Type B pancreatic cell (in vitro differentiated cells): ENCODE data around the gene SH3BGRL3. TPM values are rescaled to one million over a fixed set of nuclear protein-coding genes. Genes with fewer than 3 reads are reported as not detected.

Experiments
- DNase-seq: peaks from one replicate; pipeline ENCODE4 v3.0.0; 2021; ENCODE audit warnings: mixed read lengths; ENCODE audit not compliant: unreplicated experiment; ENCODE audit errors: extremely low spot score
- H3K27ac Mint-ChIP-seq: 2 replicates; pipeline ENCODE4 v1.8.0; 2021; ENCODE audit warnings: mild to moderate bottlenecking, mixed read lengths
- H3K27me3 Mint-ChIP-seq: 2 replicates; pipeline ENCODE4 v1.8.0; 2021; ENCODE audit warnings: mixed read lengths
- H3K36me3 Mint-ChIP-seq: 2 replicates; pipeline ENCODE4 v1.8.0; 2021; ENCODE audit warnings: mixed read lengths
- H3K4me1 Mint-ChIP-seq: one replicate; pipeline ENCODE4 v1.8.0; 2021; ENCODE audit warnings: mixed read lengths; ENCODE audit not compliant: unreplicated experiment
- H3K4me3 Mint-ChIP-seq: 2 replicates; pipeline ENCODE4 v1.8.0; 2021; ENCODE audit warnings: mild to moderate bottlenecking, mixed read lengths
- H3K9me3 Mint-ChIP-seq: 2 replicates; pipeline ENCODE4 v1.8.0; 2021; ENCODE audit warnings: mixed read lengths
- total RNA-seq: library from RNA; stranded (reverse); gene quantifications from 2 replicates; pipeline ENCODE4 v1.2.1, GENCODE V29; 2021; ENCODE audit warnings: low replicate concordance
- TF ChIP-seq, protein P1 (sequence below): fragments of 200-600 bp; sonication (generic); conservative IDR thresholded peaks from 2 replicates; pipeline ENCODE4 v1.5.0; 2021; ENCODE audit warnings: antibody characterized with exemption, mild to moderate bottlenecking

The SH3BGRL3 gene
- total RNA-seq, 1 donor from 2014 or later = 78.1 TPM

DNA sequence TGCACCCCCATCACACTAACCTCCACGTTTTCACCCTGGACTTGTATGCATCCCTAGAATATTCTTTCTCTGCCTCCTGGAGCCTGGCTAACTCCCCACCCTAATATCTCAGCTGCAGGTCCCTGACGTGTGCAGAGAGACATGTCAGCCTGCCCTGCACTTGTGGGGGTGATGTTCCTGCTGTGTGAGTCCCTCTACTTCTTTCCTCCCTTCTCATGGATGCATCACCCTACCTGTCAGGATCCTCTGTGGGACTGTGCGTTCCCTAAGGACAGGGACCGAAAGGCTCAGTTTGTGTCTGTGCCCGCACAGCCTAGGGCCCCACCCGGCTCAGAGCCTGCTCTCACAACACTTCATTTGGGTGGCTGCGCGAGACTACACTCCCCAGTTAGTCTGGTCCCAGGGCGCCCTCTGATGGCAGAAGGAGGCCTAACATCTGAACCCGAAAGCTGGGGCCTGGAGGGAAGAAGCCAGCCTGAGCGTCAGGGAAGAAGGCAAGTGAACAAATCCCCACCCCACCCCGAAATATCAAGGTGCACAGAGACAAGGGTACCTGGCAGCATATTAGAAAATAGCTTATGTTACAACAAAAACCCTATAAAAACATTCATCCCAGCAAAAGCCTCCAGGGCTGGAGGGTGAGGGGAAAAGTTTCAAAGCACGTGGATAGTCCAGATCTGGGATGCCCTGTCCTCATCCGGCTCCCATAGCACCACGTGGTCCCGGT is 41.6 kb downstream of the SH3BGRL3 start:
- Mint-ChIP-seq H3K9me3 (no peaks in the 10 kb centered on the region), H3K4me1 (peaks cover 21% of the 10 kb centered on the region), H3K27me3 (peaks cover 3% of the 10 kb centered on the region), H3K27ac (peak overlapping the region; percentile 16), H3K4me3 (peak overlapping the region; percentile 26), H3K36me3 (peaks cover 3% of the 10 kb centered on the region)
- DNase-seq = peak; percentile 93
- TF ChIP-seq, protein P1, sequence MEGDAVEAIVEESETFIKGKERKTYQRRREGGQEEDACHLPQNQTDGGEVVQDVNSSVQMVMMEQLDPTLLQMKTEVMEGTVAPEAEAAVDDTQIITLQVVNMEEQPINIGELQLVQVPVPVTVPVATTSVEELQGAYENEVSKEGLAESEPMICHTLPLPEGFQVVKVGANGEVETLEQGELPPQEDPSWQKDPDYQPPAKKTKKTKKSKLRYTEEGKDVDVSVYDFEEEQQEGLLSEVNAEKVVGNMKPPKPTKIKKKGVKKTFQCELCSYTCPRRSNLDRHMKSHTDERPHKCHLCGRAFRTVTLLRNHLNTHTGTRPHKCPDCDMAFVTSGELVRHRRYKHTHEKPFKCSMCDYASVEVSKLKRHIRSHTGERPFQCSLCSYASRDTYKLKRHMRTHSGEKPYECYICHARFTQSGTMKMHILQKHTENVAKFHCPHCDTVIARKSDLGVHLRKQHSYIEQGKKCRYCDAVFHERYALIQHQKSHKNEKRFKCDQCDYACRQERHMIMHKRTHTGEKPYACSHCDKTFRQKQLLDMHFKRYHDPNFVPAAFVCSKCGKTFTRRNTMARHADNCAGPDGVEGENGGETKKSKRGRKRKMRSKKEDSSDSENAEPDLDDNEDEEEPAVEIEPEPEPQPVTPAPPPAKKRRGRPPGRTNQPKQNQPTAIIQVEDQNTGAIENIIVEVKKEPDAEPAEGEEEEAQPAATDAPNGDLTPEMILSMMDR = peak; percentile 92

DNA sequence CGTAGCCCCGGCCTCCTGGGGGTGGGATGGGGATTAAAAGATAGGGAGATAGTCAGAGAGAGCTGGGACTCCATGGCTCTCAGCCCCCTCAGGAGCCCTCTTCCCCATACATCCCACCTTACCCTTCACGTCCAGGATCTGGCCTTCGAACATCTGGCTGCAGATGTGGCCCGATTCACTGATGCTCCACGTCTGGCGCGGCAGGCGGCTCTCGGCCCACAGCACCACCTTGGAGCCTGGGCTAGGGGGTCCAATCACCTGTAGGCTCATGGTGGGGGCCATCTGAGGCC is 42.1 kb downstream of the SH3BGRL3 start:
- no peaks in the 10 kb centered on the region for H3K9me3 Mint-ChIP-seq
- peaks cover 3% of the 10 kb centered on the region for H3K27me3 Mint-ChIP-seq
- TF ChIP-seq, protein P1 = no peak
- peaks cover 21% of the 10 kb centered on the region for H3K4me1 Mint-ChIP-seq
- H3K27ac Mint-ChIP-seq = no peak overlapping the region
- H3K4me3 Mint-ChIP-seq = no peak overlapping the region
- peaks cover 3% of the 10 kb centered on the region for H3K36me3 Mint-ChIP-seq
- DNase-seq = no peak

DNA sequence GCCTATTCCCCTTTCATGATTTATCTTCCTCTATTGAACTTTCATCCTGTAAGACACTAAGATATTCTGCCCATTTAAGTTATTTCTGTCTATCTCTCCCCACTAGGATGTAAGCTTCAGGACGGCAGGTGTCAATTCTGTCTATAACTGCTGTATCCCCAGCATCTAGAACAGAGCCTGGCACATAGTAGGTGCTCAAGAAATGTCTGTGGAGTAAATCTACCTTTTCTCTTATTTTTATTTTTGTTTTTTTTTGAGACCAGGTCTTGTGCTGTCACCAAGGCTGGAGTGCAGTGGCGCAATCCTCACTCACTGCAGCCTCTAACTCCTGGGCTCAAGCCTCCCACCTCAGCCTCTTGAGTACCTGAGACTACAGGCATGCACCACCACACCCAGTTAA is 43.5 kb downstream of the SH3BGRL3 start:
- Mint-ChIP-seq H3K36me3 (peaks cover 3% of the 10 kb centered on the region), H3K4me3 (no peak overlapping the region), H3K27ac (no peak overlapping the region), H3K9me3 (no peaks in the 10 kb centered on the region), H3K27me3 (peaks cover 3% of the 10 kb centered on the region), H3K4me1 (peaks cover 7% of the 10 kb centered on the region)
- TF ChIP-seq, protein P1 = no peak
- no peak for DNase-seq

DNA sequence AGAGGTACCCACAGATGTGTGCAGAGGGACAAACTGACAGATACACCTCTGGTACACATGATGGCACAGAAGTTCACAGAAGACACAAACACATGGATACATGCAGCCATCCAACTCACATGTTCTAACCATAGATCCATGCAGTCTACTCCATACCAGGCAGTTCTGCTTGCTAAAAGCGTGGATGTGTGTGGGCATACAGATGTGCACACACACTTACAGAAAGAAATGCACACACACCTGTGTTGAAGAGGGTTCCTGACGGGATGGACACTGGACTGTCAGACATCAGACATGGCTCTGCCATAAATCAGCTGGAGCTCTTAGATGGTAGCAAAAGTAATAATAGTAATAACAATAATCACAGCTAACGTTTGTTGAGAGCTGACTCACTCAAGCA is 44.7 kb downstream of the SH3BGRL3 start:
- no peak overlapping the region for H3K4me3 Mint-ChIP-seq
- peaks cover 3% of the 10 kb centered on the region for H3K27me3 Mint-ChIP-seq
- TF ChIP-seq, protein P1 = no peak
- H3K27ac Mint-ChIP-seq = no peak overlapping the region
- H3K9me3 Mint-ChIP-seq = no peaks in the 10 kb centered on the region
- DNase-seq = no peak
- H3K36me3 Mint-ChIP-seq = peaks cover 3% of the 10 kb centered on the region
- peaks cover 6% of the 10 kb centered on the region for H3K4me1 Mint-ChIP-seq

DNA sequence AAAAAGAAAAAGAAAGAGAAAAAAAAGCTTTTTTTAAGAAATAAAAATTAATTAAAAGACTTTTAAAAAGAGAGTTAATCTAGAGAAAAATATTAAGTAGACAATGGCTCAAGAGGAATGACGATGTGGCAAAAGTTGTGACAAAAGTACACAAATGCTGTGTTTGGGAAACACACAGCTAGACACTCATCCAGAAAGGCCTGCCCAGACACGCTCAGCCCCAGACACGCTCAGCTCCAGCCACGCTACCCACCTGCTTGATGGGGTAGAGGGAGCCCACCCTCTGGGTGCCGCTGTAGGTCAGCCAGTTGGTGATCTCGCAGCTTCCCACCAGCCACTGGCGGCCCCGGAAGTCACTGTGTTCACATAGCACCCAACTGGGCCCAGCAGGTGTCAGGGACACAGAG is 48.1 kb downstream of the SH3BGRL3 start:
- TF ChIP-seq, protein P1 = no peak
- Mint-ChIP-seq H3K4me1 (no peaks in the 10 kb centered on the region), H3K27me3 (no peaks in the 10 kb centered on the region), H3K4me3 (no peak overlapping the region), H3K27ac (no peak overlapping the region), H3K9me3 (no peaks in the 10 kb centered on the region), H3K36me3 (peaks cover 3% of the 10 kb centered on the region)
- DNase-seq = no peak
